HG02943 (cell line): ENCODE measurements around the gene AASS.
A peak's percentile ranks its signal among the peaks of the same experiment; 100 is the strongest.
"Not testable (repeated sequence)": the region's sequence is repeated elsewhere in the genome, so short reads cannot be mapped to it uniquely, and the experiment has no call there.

Experiments
- ATAC-seq: cut with Tn5 transposase; IDR thresholded peaks from one replicate; pipeline ENCODE4 v1.9.1; 2021; ENCODE audit warnings: mild to moderate bottlenecking, low read depth, moderate library complexity; ENCODE audit not compliant: unreplicated experiment

AASS gene

GRCh38 chr7:122143751-122144711 is at the start of gene AASS:
TSS of gene AASS (minus strand) at chr7:122144249. CDS start at chr7:122133726, 10,523 bp downstream.
- ATAC-seq, result peak; percentile 100

- ATAC-seq, result no peak
These were observed 44.7 kb upstream of the AASS start for GRCh38 chr7:122188785-122189184.

- ATAC-seq, result no peak
These were observed 39.1 kb upstream of the AASS start for GRCh38 chr7:122183106-122183505.

GRCh38 chr7:122182081-122182480 is 38.0 kb upstream of the AASS start:
- ATAC-seq, result no peak

- not testable (repeated sequence) for ATAC-seq
These were observed 28.1 kb upstream of the AASS start for GRCh38 chr7:122172144-122172543.

- no peak for ATAC-seq
These were observed 22.7 kb upstream of the AASS start for GRCh38 chr7:122166740-122167139.

GRCh38 chr7:122166275-122166674 is 22.2 kb upstream of the AASS start:
- ATAC-seq, result no peak

GRCh38 chr7:122161628-122162027 is 17.6 kb upstream of the AASS start:
- no peak for ATAC-seq

GRCh38 chr7:122155566-122155965 is 11.5 kb upstream of the AASS start:
- ATAC-seq, result no peak

GRCh38 chr7:122148878-122149277 is 4.8 kb upstream of the AASS start:
- ATAC-seq, result no peak

GRCh38 chr7:122148081-122148480 is 4.0 kb upstream of the AASS start:
- no peak for ATAC-seq

- ATAC-seq, result no peak
These were observed 2.0 kb upstream of the AASS start for GRCh38 chr7:122145937-122146645.

- ATAC-seq, result peak; percentile 6
These were observed 686 bp downstream of the AASS start for GRCh38 chr7:122143376-122143750.

- ATAC-seq, result no peak
These were observed 3.1 kb downstream of the AASS start for GRCh38 chr7:122140918-122141317.

- no peak for ATAC-seq
These were observed 6.6 kb downstream of the AASS start for GRCh38 chr7:122137251-122138077.

- no peak for ATAC-seq
These were observed 7.3 kb downstream of the AASS start for GRCh38 chr7:122136639-122137245.

- ATAC-seq, result no peak
These were observed 8.0 kb downstream of the AASS start for GRCh38 chr7:122136078-122136477.

- no peak for ATAC-seq
These were observed 8.8 kb downstream of the AASS start for GRCh38 chr7:122135275-122135674.

- ATAC-seq, result not testable (repeated sequence)
These were observed 9.3 kb downstream of the AASS start for GRCh38 chr7:122134793-122135192.

- no peak for ATAC-seq
These were observed 10.6 kb downstream of the AASS start for GRCh38 chr7:122133477-122133876.
